DMS53 treated with DMSO at 0.1 percent for 48 hours (cell line): ENCODE measurements around the gene RASL10A.

Source experiments
- DNase-seq: peaks from one replicate; lab custom pipeline; 2025; ENCODE audit not compliant: unreplicated experiment; lab: John Stamatoyannopoulos, UW

Gene RASL10A

DNA sequence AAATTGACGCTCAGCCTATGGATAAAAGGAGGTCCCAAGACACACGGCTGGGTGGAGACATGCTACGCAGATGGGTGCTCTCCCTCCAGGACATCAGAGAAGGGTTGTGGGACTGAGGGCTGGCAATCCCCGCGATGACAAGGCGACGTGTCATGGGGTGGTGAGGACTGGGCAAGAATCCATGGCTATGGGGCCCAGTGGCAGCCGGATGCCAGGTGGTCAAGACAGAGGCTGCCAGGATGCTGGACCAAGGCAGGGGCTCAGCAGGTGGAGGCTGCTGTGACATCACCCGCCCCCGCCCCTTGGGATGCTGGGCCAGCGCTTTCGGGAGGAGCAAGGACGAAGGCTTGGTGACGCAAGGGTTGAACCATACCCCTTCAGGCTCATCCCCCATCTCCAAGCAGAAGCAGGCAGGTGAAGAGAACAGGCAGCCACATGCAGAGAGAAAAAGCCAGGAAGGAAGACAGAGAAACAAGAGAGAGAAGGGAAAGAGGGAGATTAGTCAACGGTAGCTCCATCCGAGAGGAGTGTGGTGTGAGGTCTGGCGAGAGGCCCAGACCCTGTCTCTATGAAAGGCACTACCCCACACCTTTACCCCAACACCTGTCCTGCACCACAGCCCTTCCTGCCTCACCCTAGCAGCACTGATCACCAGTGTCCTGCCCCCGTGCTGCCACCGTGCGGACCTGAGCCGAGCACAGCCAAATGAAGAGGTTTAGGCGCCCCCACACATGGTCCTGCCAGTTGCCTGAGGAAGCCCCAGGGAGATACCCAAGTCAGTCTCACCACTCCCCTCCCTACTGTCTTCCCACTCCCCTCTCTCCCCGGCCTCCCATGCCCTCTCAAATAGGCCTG, 24.1 kb upstream of the RASL10A start:
- DNase-seq: no peak

DNA sequence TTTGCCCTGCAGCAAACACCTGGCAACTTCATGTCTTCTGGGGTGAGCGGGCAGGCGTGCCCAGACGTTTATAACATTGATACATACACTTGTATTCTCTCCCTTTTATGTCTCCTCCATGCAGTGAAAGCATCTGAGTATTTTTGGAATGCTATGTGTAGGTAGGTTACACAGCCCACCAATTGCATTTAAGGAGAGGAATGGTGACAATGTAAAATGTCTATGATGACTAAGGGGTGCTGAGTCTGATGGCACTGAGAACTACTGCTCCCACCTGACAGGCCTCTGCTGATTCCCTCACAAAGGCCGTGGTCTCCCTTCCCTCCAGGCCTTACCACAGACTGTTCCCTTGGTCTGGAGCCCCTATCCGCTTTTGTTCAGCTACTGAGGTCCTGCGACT, 22.9 kb upstream of the RASL10A start:
- no peak for DNase-seq

DNA sequence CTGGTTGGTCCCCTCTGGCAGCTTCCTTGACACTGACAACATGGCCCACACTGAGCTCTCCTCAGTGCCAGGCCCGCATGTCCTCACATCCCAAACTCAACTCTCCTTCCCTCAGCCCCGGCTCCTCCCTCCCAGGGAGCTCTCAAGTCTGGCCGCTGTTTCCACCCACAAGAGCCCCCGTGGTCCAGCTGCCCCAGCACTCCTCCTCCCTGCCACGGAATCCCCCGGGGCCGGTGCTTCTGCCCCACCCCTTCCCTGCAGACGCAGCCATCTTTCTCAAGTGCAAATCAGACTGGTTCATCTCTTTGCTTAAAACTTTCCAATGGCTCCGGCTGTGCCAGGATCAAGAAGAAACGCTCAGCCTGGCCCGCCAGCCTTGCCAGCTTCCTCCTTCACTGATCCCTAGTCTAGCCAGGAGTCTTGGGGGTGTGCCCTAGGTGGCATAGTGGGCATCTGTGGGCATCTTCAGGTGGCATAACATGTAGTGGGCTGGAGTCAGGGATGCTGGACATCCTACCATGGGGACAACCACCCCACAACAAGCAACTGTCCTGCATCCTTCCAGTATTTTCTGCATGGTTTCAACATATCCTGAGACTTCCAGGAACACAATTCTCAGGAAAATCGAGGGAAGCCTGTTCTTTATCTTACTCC, 22.3 kb upstream of the RASL10A start:
- no peak for DNase-seq

DNA sequence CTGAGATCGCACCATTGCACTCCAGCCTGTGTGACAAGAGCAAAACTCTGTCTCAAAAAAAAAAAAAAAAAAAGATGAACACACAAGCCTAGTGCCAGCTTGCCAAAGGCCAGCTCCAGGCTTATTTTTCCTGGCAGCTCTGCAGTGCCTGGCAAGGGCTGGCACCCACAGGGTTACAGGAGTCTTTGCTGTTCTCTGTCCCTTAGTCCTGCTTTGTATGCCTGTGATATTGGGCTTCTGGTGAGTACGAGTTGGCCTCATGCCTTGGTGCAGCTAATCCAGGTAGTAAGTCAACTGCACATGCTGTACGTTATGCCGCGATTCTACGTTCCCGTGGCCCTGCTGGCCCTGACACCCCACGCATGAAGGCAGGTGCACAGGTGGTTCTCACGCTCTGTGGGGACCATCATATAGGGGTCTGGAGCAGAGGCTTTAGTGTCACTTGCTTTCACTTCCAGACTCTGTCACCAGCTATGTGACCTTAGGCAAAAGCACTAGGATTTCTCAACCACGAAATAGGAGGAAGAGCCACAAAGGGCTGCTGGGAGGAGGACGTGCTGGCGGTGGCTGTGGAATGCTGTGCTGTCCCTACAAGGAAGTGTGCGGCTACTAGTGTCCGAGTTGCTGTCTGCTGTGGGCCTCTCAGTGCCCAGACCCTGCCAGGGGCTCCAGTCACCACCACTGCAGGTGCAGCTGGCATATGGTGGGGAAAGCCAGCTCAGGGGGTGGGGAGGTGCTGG, 21.4 kb upstream of the RASL10A start:
- DNase-seq: no peak

DNA sequence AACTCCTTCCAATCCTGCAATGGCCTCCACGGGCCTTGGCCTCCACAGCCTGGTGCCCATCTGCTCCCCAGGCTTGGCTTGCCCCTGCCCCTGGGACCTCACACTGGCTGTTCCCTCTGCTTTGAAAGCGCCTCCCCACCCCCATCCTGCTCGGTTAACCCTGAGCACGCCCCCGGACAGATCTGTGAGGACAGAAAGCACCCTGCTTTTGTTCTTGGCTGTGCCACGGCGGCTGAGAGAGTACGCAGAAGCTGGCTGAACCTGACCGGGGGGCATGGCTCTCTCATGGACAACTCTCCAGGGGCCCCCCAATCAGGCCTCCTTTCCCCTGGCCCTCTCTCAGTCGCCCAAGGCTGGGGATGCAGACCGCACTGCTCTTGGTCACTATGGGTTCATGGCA, 20.2 kb upstream of the RASL10A start:
- DNase-seq: no peak

DNA sequence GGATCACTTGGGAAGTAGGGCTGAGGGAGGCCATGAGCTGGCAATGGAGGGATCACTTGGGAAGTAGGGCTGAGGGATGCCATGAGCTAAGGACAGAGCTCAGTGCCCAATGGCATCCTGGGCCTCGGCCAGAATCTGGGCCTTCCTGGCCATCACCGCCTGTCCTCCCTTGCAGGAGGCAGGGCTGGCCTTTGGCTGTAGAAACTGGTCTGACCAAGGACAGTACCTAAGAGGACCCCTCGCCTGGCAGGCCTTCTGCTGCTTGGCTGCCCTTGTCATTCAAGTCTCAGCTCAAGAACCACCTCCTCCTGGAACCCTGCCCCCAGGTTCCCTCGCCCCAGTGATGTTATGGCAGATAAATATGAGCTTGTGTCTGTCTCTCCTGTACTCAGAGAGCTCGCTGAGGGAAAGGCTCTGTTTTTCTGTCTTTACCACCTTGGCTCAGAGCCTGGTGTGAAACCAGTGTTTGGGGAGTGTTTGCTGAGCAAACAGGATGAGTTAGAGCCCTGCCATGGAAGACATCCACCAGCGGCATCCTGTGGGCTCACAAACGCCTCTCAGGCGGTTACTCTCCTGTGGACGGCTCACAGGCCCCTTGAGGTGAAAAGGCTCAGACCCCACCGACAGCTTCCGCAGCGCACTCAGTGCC, 19.3 kb upstream of the RASL10A start:
- no peak for DNase-seq

DNA sequence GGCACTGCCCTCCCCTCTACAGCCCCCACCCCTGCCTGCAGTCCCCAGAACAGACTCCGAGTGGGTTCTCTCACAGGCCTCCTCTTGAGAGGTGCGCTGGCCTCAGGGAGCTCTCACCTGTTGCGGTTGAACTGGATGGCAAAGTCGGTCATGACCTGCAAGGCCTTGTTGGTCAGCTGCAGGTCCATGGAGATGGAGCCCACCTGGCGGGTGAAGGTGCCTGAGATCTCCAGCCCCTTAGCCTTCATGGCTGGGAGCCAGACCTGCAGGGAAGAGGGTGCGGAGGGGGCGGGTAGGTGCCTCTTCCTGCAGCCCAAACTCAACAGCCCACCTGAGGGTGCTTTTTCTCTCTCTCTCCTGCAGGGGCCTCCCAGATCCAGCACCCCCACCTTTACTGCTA, 18.7 kb upstream of the RASL10A start:
- no peak for DNase-seq

DNA sequence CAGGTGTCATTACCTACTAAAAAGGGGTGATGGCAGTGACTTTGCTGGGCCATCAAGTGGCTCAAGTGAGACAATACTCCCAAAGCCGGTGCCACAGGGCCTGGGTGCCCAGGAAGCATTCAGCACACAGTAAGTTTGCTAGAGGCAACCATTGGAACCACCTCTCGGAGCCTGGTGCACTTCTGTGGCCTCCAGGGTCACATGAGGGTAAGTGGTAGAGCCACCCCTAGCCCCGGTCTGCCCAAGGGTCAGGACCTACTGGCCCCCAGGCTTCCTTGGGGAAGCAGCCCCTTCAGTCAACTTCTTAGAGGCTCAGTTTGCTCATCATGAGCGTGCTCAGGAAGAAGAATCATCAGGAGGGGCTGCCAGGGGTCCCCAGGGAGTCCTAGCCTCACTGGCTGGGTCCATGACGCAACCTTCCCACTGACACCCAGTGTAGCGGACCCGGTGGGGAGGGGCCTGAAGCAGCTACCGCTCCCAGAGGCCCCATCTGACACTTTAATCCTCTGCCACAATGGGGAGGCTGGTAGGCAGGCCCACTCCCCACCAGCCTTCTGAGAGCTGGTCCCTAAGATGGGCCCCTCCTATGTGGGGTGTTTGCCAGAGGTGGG, 17.5 kb upstream of the RASL10A start:
- no peak for DNase-seq

DNA sequence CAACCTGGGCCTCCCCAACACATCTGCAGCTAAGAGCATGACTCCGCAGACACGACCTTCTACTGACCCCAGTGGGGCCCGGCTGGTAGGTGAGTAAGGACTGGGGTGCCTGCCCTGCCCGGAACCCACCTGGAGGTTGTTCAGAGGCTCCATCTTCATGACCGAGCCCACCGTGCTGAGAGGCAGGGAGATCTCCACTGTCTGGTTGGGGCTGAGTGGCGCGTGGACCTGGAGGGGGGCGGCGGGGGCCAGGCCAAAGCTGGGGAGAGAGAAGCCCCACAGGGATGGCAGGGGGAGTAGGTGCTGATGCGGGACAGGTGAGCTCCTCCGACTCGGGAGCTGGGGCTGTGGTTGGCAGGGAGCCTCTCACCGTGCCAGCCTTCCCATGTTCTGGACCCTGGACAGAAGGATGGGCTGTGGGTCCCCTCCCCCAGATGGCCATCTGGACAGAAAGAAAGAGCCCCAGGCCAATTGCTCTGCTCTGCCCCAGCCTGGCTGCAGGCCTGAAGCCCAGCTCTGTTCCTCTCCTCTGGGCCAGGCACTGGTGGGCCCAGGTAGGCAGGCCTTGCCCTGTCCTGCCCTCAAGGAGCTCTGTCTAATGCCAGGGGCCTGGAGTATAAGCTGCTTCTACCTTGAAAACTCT, 16.3 kb upstream of the RASL10A start:
- DNase-seq: no peak

DNA sequence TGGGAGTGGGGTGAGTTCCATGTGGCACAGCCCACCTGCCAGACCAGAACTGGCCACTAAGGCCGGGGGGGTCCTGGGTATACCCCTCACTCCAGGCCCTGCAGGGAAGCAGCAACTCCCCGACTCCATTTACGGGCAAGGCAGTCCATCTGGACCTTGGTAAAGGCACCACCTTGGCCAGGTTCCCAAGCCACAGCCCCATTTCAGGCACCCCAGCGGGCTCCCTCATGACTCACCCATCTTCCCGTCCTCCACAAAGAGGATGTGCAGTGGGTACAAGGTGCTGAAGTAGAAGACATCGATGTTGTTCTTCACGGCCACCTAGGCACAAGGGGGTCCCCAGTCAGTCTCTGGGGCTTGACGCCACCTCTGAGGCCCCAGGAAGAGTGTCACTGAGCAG, 15.7 kb upstream of the RASL10A start:
- DNase-seq: no peak

DNA sequence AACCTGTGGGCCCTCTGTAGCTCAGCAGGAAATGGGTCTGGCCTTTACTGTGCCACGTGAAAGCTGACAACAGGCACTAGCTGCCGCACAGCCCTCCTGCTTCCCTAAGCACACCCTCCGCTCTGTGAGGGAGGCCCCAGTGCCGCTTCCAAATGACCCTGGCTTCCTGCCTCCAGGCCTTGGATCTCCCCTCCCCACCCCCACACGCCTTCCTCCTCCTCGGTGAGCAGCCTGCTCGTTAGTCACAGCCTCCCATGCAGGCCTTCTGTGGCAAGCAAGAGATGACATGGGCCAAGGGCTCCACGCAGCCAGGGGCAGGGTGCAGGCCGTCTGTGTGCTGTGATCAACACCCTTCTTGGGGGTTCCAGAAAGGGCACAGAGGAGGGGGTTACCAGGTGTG, 15.3 kb upstream of the RASL10A start:
- DNase-seq: peak; percentile 22

DNA sequence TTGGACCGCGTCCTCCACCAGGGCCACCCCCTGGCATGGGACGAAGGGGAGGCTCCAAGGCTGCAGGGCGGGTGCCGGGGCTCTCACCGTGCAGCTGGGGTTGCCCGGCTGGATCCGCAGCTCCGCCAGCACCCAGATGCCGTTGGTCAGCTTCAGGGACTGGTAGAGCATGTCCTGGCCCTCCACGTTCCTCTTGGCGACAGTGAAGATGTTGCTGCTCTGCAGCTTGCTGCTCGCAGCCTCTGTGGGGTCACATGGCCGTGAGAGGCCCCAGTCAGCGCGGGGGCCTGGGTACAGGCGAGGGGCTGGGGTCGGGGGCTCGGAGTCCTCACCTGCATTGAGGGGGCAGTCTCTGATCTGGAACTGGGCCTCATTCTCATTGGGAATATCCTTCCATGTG, 14.8 kb upstream of the RASL10A start:
- no peak for DNase-seq

DNA sequence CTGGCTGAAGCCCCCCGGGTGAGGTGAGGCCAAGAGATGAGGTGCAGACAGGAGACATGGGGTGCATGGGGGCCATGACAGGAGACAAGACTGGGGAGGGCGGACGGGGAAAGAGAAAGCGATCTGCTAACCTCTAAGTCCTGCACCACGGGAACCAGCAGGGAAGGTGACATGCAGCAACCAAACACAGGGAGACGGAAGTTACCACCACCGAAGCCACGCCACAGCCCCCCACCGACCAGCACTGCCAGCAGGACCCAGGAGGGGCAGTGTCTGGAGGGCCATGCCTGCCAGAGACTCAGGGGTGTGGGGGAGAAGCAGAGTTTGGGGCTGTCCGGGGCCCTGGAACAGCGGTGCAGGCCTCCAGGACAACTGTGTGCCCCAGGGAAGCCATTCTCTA, 14.1 kb upstream of the RASL10A start:
- no peak for DNase-seq

DNA sequence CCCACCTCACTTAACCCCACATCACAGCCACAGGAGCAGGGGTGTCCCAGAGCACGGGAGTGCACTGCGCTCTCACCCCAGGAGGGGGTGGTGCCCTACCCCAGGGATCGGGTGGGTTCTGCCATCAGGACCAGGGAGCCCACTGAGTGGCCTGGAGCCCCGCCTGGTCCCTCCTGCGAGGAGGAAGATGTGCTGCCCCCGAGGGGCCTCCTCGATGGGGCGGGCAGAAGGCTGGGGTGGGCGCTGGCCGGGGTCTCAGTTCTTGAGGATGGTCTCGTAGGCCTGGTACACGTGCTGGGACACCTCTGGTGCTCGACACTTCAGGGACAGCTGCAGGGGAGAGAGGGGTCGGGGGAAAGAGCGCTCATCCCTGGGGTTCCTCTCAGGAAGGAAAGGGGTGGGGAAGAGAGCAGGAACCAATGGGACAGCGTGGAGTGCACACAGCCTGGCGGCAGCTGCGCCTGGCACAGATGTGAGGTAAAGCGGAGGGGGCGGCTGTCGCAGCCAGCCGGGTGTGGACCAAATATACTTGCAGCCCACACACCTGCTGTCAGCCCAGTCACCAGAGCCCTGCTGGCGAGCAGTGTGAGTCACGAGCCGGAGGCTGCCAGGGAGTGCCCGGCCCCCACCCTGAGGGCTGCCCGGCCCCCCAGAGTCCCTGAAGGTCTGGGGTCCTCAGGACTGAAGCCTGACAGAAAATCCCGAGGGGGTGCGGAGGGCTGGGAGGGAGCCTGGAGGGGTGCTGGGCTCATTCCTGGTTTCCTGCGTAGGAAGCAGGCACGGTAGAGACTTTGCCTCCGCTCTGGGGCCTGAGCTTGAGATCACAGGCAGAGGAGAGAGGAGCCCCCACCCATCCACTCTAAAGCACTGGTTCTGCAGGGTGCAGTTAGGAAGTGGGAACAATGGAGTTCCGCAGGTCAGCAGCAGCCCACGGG, 13.3 kb upstream of the RASL10A start:
- DNase-seq: no peak

DNA sequence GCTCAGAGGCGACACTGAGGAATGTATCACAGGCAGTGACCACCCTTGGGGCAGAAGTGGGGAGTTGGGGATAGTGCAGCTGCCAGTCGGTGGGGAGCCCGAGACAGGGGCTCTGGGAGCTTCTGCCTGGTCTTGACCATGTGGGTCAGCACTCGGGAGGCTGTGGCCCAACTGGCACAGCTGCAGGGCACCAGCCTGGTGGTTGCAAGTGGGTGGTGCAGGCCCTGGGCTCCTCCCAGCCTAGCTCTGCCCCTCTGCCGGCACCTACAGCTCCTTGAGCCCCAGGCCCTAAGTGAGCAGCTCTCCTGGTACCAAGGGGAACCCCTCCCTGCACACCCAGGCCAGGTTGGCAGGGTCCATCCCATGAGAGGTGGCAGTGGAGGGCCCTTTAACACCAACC, 12.6 kb upstream of the RASL10A start:
- no peak for DNase-seq

DNA sequence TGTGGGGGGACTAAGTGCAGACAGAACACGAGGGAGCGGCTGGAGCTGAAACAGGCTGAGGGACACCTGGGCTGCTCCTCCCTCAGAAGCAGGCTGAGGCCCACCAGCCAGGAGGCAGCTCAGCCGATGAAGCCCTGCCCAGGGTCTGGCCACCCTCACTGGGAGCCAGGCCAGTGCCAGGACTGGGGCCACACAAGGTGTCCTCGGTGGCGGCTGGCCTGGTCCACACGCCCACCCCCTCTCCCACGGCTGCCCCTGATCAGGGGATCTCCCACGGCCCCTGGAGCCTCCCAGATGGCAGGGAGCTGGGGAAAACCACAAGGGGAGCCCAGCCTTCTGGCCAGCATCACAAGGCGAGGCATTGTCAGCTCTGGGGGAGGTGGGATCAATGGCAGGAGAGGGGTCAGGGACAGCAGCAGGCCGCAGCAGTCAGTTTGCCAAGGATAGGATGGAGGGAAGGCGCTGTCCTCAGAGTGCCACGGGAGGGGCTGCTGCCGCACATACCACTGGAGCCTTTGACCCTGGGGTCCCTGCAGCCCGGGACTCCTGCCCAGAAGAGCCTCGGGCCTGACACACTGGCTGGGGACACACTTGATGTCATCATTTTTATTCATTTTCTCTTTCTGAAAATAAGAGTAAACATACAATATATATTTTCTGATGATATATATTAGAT, 11.7 kb upstream of the RASL10A start:
- no peak for DNase-seq

DNA sequence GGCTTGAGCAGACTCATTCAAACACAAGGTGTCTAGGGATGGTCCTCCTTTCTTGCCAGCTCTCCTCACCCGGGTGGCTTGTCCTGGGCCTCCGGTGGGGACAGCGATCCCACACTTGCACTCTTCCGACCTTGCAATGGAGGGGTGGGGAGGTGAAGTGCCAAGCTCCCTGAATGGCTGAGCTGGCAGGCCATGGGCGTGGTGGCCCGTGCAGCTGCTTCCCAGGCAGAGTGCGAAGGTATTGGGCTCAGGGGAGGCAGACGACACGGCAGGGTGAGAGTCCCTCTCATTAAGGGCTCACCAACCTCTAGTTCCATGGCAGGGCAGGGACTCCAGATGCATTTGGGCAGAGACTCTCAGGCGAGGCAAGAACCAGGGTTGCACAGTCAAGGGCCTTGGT, 11.0 kb upstream of the RASL10A start:
- no peak for DNase-seq

DNA sequence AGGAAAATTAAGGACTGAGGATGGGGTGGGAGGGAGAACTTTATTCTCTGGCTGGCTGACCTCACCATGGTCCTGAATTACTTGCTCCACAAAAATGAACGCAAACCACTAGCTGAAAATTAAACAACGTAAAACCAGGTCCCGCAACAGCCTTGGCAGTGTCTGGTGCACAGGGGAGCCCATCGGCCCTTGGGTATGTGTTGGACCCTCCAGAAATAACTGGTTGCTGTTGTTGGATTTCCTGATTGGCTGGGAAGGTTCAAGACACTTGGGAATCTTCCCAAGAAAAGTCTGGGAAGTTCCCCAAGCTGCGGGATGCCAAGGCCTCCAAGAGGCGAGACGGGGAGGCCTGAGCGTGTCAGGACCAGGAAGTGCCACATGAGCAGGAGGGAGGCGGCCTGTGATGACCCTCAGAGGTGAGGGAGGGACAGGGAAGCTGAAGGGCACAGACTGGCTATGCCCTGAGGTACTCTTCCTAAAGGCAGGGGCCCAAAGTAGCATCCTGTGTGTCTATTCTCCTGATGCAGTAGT, 10.4 kb upstream of the RASL10A start:
- no peak for DNase-seq

DNA sequence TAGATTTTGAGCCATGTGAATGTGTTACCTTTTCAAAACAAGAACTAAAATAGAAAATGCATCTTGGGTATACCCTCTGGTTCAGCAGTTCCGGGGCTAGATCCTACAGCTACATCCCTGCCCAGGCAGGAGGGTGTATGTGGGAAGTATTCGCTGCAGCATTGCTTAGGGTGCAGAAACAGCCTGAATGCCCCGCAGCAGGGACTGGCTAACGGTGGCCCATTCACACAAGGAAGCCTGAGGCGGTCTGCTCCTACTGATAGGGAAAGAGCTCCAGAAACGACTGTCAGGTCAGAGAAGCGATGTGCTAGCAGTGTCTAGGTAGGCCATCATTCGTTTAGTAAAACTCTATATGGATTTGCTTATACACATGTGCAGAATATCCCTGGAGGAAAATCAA, 9.9 kb upstream of the RASL10A start:
- no peak for DNase-seq
